ENCODE data around the gene TBX21. TPM values are rescaled to one million over a fixed set of nuclear protein-coding genes. Genes with fewer than 3 reads are reported as not detected.

TBX21 gene
- total and polyA plus RNA-seq, 8 donors = 0.25 to 2.8 (median 0.46) TPM; not detected in 1

DNA sequence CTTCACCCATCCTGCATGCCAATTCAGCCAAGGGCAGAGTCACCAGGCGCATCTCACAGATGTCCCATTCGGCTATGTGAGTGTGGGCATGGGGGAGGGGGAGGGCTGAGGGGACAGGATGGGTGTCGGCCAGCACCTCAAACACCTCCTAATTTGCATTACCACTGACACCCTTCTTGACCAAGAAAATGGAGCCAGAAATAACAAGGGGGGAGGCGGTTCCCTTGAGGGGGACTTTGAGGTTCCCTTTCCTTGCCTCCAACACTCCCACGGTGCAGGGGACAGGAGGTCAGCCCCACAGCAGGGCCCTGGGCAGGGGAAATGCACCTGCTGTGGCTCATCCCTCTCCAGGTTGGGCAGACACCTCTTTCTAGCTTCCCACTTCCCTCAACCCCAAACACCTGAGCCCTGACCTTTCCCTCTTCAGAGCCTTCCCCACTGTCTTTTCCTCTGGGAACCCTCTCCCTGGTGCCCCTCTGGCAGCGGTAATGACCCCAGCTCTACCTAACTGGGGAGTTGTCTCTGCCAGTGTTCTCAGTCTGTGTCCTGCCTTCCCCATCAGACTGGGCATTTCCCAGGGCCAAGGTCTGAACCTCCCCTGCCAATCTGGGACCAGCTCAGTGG lies 18.2 kb upstream of the TBX21 start:
- Histone ChIP-seq H3K4me3 (no peak overlapping the region), H3K36me3 (peaks cover 0 to 19% of the 10 kb centered on the region in 2 donors), H3K4me1 (peaks cover 0 to 20% of the 10 kb centered on the region in 2 donors), H3K27me3 (peaks cover 0 to 62% of the 10 kb centered on the region in 2 donors), H3K9me3 (no peaks in the 10 kb centered on the region), H3K27ac (no peak overlapping the region)
- TF ChIP-seq CTCF (IDR thresholded peaks at IDR 0.05) = no peak
- intact Hi-C loops (cut with DNase I) = no loop called here
- DNase-seq (no peak), ATAC-seq (no peak)

- H3K4me3 ChIP-seq = no peak overlapping the region
- no peak for TF ChIP-seq CTCF (IDR thresholded peaks at IDR 0.05)
- no peak overlapping the region for H3K27ac ChIP-seq
- peaks cover 0 to 27% of the 10 kb centered on the region in 2 donors for H3K4me1 ChIP-seq
- H3K36me3 ChIP-seq = peaks cover 0 to 10% of the 10 kb centered on the region in 2 donors
- peaks cover 8 to 71% of the 10 kb centered on the region in 2 donors for H3K27me3 ChIP-seq
- intact Hi-C loops (cut with DNase I) = no loop called here
- no peaks in the 10 kb centered on the region for H3K9me3 ChIP-seq
- DNase-seq (no peak), ATAC-seq (no peak)
Measured at GRCh38 chr17:47715669-47716325, 17.2 kb upstream of the TBX21 start.

DNA sequence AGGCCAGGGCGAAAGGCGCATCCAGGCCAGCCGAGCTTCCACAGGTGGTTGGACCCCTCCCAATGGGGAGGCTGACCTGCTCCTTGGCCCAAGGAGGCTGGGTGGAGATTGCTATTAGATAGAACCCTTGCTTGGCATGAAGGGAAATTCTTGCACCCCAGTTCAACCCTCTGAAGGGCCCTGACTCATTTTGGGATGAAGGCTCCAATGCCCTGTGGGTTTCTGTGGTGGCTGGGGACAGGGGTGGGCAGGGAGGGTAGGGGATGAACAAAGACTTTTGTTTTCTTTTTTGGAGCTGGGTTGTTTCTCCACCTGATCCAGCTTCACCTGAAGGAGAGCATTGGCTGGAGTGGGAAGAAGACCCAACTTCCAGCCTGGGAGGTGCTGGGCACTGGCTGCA lies 16.7 kb upstream of the TBX21 start:
- Histone ChIP-seq H3K36me3 (peaks cover 0 to 4% of the 10 kb centered on the region in 2 donors), H3K27me3 (peaks cover 13 to 77% of the 10 kb centered on the region in 2 donors), H3K4me3 (no peak overlapping the region), H3K27ac (no peak overlapping the region), H3K4me1 (peaks cover 0 to 33% of the 10 kb centered on the region in 2 donors), H3K9me3 (no peaks in the 10 kb centered on the region)
- intact Hi-C loops (cut with DNase I) = no loop called here
- no peak for TF ChIP-seq CTCF (IDR thresholded peaks at IDR 0.05)
- ATAC-seq (no peak), DNase-seq (no peak)

- peak; percentile 13 for ATAC-seq
- no peak for DNase-seq
- peak in 1 of 2 donors; percentile 23 for TF ChIP-seq CTCF (IDR thresholded peaks at IDR 0.05)
- Histone ChIP-seq H3K27me3 (peaks cover 22 to 80% of the 10 kb centered on the region in 2 donors), H3K9me3 (no peaks in the 10 kb centered on the region), H3K4me1 (peaks cover 0 to 39% of the 10 kb centered on the region in 2 donors), H3K36me3 (no peaks in the 10 kb centered on the region), H3K4me3 (no peak overlapping the region), H3K27ac (no peak overlapping the region)
- intact Hi-C loops (cut with DNase I) = no loop called here
Measured at GRCh38 chr17:47717261-47717697, 15.8 kb upstream of the TBX21 start.

DNA sequence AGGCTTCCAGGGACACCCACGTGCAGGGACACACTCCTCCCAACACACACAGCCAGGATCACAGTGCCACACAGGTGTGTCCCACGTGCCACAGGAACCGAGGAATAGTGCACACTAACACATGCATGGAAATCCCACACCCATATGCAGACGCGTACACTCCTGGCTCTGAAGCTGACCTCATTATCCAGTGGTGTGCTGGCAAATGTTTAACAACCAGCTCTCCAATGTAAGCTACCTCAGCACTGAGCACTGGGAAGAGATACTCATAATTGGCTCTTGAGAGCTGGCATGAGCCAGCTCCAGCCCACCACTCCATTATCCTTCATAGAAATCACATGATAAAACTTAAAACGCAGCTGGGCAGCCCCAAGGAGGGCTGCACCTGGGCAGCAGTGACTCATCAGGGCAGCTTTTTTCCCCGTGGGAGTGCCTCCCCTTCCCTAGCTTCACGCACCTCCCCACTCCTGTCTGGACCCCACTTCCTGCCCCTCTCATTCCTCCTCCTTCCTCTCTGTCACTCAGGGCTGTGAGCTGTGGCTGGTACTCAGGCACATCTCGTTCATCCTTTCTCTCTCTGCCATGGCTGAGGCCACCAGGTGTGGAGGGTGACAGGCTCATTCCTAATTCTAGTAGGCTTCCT lies 14.9 kb upstream of the TBX21 start:
- Histone ChIP-seq H3K27ac (no peak overlapping the region), H3K4me1 (peaks cover 0 to 39% of the 10 kb centered on the region in 2 donors), H3K27me3 (peaks cover 25 to 80% of the 10 kb centered on the region in 2 donors), H3K4me3 (no peak overlapping the region), H3K36me3 (no peaks in the 10 kb centered on the region), H3K9me3 (no peaks in the 10 kb centered on the region)
- ATAC-seq (peak; percentile 83), DNase-seq (peak in 1 of 4 donors; percentile 50)
- intact Hi-C loops (cut with DNase I) = no loop called here
- no peak for TF ChIP-seq CTCF (IDR thresholded peaks at IDR 0.05)

Measured in left lung (tissue), 10 donors.